ENCODE data around the gene PCDH9.

PCDH9 gene

GRCh38 chr13:67223742-67224141, 6.4 kb downstream of the PCDH9 start:
- no peak for TF ChIP-seq TAF1 (IDR thresholded peaks at IDR 0.05; ENCODE audit: borderline replicate concordance, low read depth, low read length)
- no peak for TF ChIP-seq POLR2AphosphoS5 (IDR thresholded peaks at IDR 0.05; ENCODE audit: low read depth, low read length)
- no peak for TF ChIP-seq POLR2A (IDR thresholded peaks at IDR 0.05; ENCODE audit: low read depth, low read length)
- FAIRE-seq (no peak), DNase-seq (ENCODE audit: insufficient read length) (no peak)

DNA sequence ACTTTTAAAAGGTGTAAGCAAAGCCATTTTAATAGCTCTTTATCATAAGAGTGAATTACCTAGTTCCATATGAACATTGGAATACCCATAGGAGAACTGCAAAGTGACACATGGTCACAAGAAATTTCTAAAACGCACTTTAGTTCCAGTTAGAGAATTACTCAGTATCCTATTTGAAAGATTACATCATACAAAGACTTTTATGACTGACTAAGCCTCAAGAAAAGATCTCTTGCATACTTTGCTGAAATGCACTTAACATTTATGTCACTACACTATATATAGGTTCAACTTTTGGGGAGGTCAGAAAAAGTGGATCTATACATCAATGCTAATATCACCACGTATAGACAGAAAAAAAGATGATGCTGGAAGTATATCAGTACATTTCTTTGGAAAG, 7.1 kb downstream of the PCDH9 start:
- DNase-seq (ENCODE audit: insufficient read length) = no peak
- no peak for FAIRE-seq
- TF ChIP-seq POLR2A (IDR thresholded peaks at IDR 0.05; ENCODE audit: low read depth, low read length) = no peak
- TF ChIP-seq TAF1 (IDR thresholded peaks at IDR 0.05; ENCODE audit: borderline replicate concordance, low read depth, low read length) = no peak
- TF ChIP-seq POLR2AphosphoS5 (IDR thresholded peaks at IDR 0.05; ENCODE audit: low read depth, low read length) = no peak

GRCh38 chr13:67221630-67222226, 8.4 kb downstream of the PCDH9 start:
- TF ChIP-seq POLR2A (IDR thresholded peaks at IDR 0.05; ENCODE audit: low read depth, low read length) = no peak
- TF ChIP-seq TAF1 (IDR thresholded peaks at IDR 0.05; ENCODE audit: borderline replicate concordance, low read depth, low read length) = no peak
- TF ChIP-seq POLR2AphosphoS5 (IDR thresholded peaks at IDR 0.05; ENCODE audit: low read depth, low read length) = no peak
- no peak for FAIRE-seq
- DNase-seq (ENCODE audit: insufficient read length) = no peak

DNA sequence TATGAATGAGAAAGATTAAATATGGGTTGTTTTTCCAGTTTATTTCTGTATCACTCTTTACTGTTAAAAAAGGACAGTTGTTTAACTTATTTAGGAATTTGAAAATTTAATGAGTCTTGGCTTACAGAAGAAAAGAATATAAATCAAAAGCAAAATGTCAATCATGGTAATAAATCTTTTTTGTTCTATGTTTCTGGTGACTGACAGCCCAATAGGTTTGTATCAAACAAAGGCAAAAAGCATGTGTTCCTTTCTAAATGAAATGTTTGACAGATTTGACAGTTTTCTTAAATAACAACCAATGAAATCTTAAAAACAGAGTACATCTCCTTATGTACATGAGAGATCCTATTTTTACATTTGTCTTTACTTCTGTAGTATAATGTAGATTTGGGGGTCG, 11.0 kb downstream of the PCDH9 start:
- TF ChIP-seq POLR2A (IDR thresholded peaks at IDR 0.05; ENCODE audit: low read depth, low read length) (no peak), POLR2AphosphoS5 (IDR thresholded peaks at IDR 0.05; ENCODE audit: low read depth, low read length) (no peak), TAF1 (IDR thresholded peaks at IDR 0.05; ENCODE audit: borderline replicate concordance, low read depth, low read length) (no peak)
- FAIRE-seq (no peak), DNase-seq (ENCODE audit: insufficient read length) (no peak)

GRCh38 chr13:67217880-67218279, 12.3 kb downstream of the PCDH9 start:
- FAIRE-seq = no peak
- TF ChIP-seq POLR2AphosphoS5 (IDR thresholded peaks at IDR 0.05; ENCODE audit: low read depth, low read length) (no peak), TAF1 (IDR thresholded peaks at IDR 0.05; ENCODE audit: borderline replicate concordance, low read depth, low read length) (no peak), POLR2A (IDR thresholded peaks at IDR 0.05; ENCODE audit: low read depth, low read length) (no peak)
- DNase-seq (ENCODE audit: insufficient read length) = no peak

DNA sequence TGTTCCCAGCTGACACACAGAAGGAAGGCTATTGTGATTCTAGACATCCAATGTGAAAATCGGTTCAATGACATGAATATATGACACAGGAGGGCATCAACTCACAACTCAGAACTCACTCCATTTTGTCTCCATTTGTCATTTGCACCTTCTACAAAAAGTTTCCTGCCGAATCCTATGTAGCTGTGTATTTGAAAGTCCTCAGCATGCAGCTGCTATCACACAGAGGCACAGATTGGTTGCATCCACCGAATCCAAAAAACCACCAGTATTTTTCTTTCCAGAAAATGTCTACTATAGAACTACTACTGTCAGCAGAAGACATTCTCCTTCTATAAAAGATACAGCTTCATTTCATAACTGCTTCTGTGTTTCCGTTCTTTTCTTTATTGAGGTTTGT, 13.3 kb downstream of the PCDH9 start:
- FAIRE-seq = no peak
- TF ChIP-seq POLR2A (IDR thresholded peaks at IDR 0.05; ENCODE audit: low read depth, low read length) = no peak
- TF ChIP-seq POLR2AphosphoS5 (IDR thresholded peaks at IDR 0.05; ENCODE audit: low read depth, low read length) = no peak
- no peak for TF ChIP-seq TAF1 (IDR thresholded peaks at IDR 0.05; ENCODE audit: borderline replicate concordance, low read depth, low read length)
- DNase-seq (ENCODE audit: insufficient read length) = no peak

DNA sequence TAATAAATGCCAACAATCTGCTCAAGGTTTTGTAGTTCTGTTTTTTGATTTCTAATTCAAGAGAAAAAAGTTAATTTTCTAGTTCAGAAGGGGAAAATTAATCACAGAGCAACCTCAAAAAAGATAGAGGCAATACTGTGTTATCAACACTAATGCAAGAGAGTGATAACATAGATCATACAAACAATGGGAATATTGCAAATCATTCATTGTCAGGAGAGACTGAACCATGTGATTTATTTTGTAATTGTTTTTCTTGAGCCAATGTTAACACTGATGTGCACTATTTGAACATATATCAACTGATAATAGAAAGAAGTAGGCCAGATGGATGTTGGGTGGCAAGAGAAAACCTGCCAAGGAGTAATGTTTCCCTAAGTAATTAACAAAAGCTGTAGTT, 19.9 kb downstream of the PCDH9 start:
- FAIRE-seq (no peak), DNase-seq (ENCODE audit: insufficient read length) (no peak)
- TF ChIP-seq POLR2A (IDR thresholded peaks at IDR 0.05; ENCODE audit: low read depth, low read length) (no peak), POLR2AphosphoS5 (IDR thresholded peaks at IDR 0.05; ENCODE audit: low read depth, low read length) (no peak)

GRCh38 chr13:67208552-67208951, 21.6 kb downstream of the PCDH9 start:
- TF ChIP-seq TAF1 (IDR thresholded peaks at IDR 0.05; ENCODE audit: borderline replicate concordance, low read depth, low read length) (no peak), POLR2AphosphoS5 (IDR thresholded peaks at IDR 0.05; ENCODE audit: low read depth, low read length) (no peak), POLR2A (IDR thresholded peaks at IDR 0.05; ENCODE audit: low read depth, low read length) (no peak)
- DNase-seq (ENCODE audit: insufficient read length) (no peak), FAIRE-seq (no peak)

GRCh38 chr13:67204764-67205163, 25.4 kb downstream of the PCDH9 start:
- FAIRE-seq (no peak), DNase-seq (ENCODE audit: insufficient read length) (no peak)
- TF ChIP-seq TAF1 (IDR thresholded peaks at IDR 0.05; ENCODE audit: borderline replicate concordance, low read depth, low read length) = no peak
- TF ChIP-seq POLR2A (IDR thresholded peaks at IDR 0.05; ENCODE audit: low read depth, low read length) = no peak
- TF ChIP-seq POLR2AphosphoS5 (IDR thresholded peaks at IDR 0.05; ENCODE audit: low read depth, low read length) = no peak

DNA sequence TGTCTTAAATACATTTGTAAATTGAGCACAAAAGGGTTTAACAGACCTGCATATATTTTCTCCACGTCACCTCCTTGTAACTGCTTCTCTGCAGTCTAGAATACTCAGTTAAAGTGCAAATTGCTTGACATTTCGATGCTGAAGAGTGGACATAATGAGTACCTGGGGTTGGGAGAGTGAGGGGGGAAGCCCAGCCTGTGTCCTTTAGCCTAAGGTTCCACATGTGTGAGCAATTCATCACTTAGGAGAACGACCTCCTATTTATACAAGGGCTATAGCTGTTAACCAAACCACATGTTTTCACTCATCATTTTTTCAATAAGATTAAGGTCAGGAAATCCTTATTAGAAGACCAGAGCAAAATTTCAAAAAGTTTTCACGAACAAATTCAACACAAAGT, 29.5 kb downstream of the PCDH9 start:
- no peak for FAIRE-seq
- no peak for DNase-seq (ENCODE audit: insufficient read length)
- TF ChIP-seq POLR2AphosphoS5 (IDR thresholded peaks at IDR 0.05; ENCODE audit: low read depth, low read length) = no peak
- no peak for TF ChIP-seq POLR2A (IDR thresholded peaks at IDR 0.05; ENCODE audit: low read depth, low read length)
- TF ChIP-seq TAF1 (IDR thresholded peaks at IDR 0.05; ENCODE audit: borderline replicate concordance, low read depth, low read length) = no peak

DNA sequence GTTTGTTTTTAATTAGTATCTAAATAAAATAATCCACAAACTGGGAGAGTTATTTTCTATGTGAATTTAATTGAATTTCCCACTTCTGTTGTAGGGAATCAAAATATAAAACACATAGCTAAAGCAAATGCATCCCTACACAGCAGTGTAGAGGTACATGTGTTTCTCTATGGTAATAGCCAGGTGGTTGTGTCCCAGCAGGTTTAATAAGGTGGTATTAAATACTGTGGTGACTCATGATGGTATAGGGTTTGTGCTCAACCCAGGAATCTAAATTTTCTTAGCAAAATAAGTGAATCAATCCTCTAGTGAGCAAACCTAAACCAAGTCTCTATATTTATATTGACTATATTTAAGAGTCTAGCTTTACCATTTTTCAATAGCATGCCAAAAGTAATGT, 30.0 kb downstream of the PCDH9 start:
- FAIRE-seq (no peak), DNase-seq (ENCODE audit: insufficient read length) (no peak)
- TF ChIP-seq POLR2A (IDR thresholded peaks at IDR 0.05; ENCODE audit: low read depth, low read length) = no peak
- TF ChIP-seq TAF1 (IDR thresholded peaks at IDR 0.05; ENCODE audit: borderline replicate concordance, low read depth, low read length) = no peak
- no peak for TF ChIP-seq POLR2AphosphoS5 (IDR thresholded peaks at IDR 0.05; ENCODE audit: low read depth, low read length)

DNA sequence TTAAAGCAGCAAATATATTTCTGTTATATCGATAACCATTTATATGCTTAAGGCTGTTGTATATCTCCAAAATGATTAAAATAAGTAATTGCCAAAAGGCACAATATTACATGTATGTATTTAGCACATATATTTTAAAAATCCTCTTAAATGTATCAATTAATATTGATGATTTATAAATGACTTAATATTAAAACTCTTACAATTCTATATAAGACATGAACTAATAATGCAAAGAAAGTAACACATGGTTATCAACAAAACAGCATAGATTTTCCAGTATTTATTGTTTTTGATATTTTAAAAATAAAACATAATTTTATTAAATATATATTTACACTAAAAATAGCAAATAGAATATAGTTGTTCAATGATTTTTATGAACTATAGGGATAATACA, 32.4 kb downstream of the PCDH9 start:
- no peak for DNase-seq (ENCODE audit: insufficient read length)
- no peak for FAIRE-seq
- no peak for TF ChIP-seq TAF1 (IDR thresholded peaks at IDR 0.05; ENCODE audit: borderline replicate concordance, low read depth, low read length)
- no peak for TF ChIP-seq POLR2AphosphoS5 (IDR thresholded peaks at IDR 0.05; ENCODE audit: low read depth, low read length)

- FAIRE-seq (no peak), DNase-seq (ENCODE audit: insufficient read length) (no peak)
- TF ChIP-seq TAF1 (IDR thresholded peaks at IDR 0.05; ENCODE audit: borderline replicate concordance, low read depth, low read length) = no peak
Measured at GRCh38 chr13:67193979-67194378, 36.2 kb downstream of the PCDH9 start.
